HepG2 (cell line): ENCODE measurements around the gene IPMK. TPM values are rescaled to one million over a fixed set of nuclear protein-coding genes. Genes with fewer than 3 reads are reported as not detected.

Source experiments
- ARID5B ChIP-seq: IDR thresholded peaks from 2 replicates; pipeline ENCODE4 v1.4.0; 2020; ENCODE audit warnings: mild to moderate bottlenecking, missing genetic modification reagents
- ATF3 ChIP-seq: sonication (generic); formaldehyde crosslinking; IDR thresholded peaks from 2 replicates; pipeline ENCODE4 v1.4.0; 2020; ENCODE audit warnings: missing genetic modification reagents
- BCL6 ChIP-seq: IDR thresholded peaks from 2 replicates; pipeline ENCODE4 v1.6.1; 2016; ENCODE audit warnings: missing genetic modification reagents, missing compliant biosample characterization
- CREM ChIP-seq, 2 experiments: sonication (generic) in 1 of 2; formaldehyde crosslinking in 1 of 2; IDR thresholded peaks; 2 replicates each; pipeline versions ENCODE4 v1.4.0 to v1.6.1; 2016 to 2020; ENCODE audit warnings: antibody characterized with exemption in 1 of 2, mild to moderate bottlenecking in 1 of 2, missing genetic modification reagents in 1 of 2
- E2F5 ChIP-seq: sonication (generic); formaldehyde crosslinking; conservative IDR thresholded peaks from 2 replicates; pipeline ENCODE4 v1.4.0; 2020; ENCODE audit warnings: missing genetic modification reagents
- FOXK1 ChIP-seq: sonication (generic); formaldehyde crosslinking; IDR thresholded peaks from 2 replicates; pipeline ENCODE4 v1.4.0; 2020; ENCODE audit warnings: low read depth, missing genetic modification reagents, borderline replicate concordance
- JUNB ChIP-seq: sonication (generic); formaldehyde crosslinking; IDR thresholded peaks from 2 replicates; pipeline ENCODE4 v1.8.0; 2022; ENCODE audit warnings: missing genetic modification reagents, mild to moderate bottlenecking, borderline replicate concordance
- NCOA2 ChIP-seq: sonication (generic); formaldehyde crosslinking; IDR thresholded peaks from 2 replicates; pipeline ENCODE4 v1.8.0; 2022; ENCODE audit warnings: inconsistent platforms
- PAXIP1 ChIP-seq: sonication (generic); formaldehyde crosslinking; conservative IDR thresholded peaks from 2 replicates; pipeline ENCODE4 v1.4.0; 2020; ENCODE audit warnings: mild to moderate bottlenecking, missing genetic modification reagents, moderate library complexity
- RARA ChIP-seq: IDR thresholded peaks from 2 replicates; pipeline ENCODE4 v1.6.1; 2016; ENCODE audit warnings: missing genetic modification reagents, missing compliant biosample characterization
- RFX5 ChIP-seq: IDR thresholded peaks from 2 replicates; pipeline ENCODE4 v1.6.1; 2011; ENCODE audit warnings: low read depth, low read length, improper control_type of control experiment
- RXRB ChIP-seq: IDR thresholded peaks from 2 replicates; pipeline ENCODE4 v1.6.1; 2016; ENCODE audit warnings: borderline replicate concordance, missing genetic modification reagents, missing compliant biosample characterization
- SAP130 ChIP-seq: IDR thresholded peaks from 2 replicates; pipeline ENCODE4 v1.6.1; 2016; ENCODE audit warnings: low read depth
- TEAD3 ChIP-seq: optimal IDR thresholded peaks from 2 replicates; pipeline ENCODE3; 2016; ENCODE audit warnings: borderline replicate concordance
- ZFP90 ChIP-seq: sonication (generic); formaldehyde crosslinking; IDR thresholded peaks from 2 replicates; pipeline ENCODE4 v1.8.0; 2022; ENCODE audit warnings: missing genetic modification reagents, mild to moderate bottlenecking, inconsistent platforms, borderline replicate concordance
- polyA plus RNA-seq, 8 experiments: library from polyadenylated mRNA; depleted of rRNA in 3 of 8; stranded (reverse) in 7 of 8; unstranded in 1 of 8; fragments of >200 nt; fragmentation: Illumina TruSeq in 4 of 8; extraction: Trizol in 4 of 8; gene quantifications; 2 replicates each; pipeline versions ENCODE4 v1.2.1 to v1.2.3, GENCODE V29; 2011 to 2016; ENCODE audit warnings: low read depth in 4 of 8, missing spikeins in 1 of 8, mixed read lengths in 1 of 8; ENCODE audit not compliant: insufficient read depth in 1 of 8
- total RNA-seq, 5 experiments: library from RNA; depleted of rRNA; stranded (reverse); fragments of >200 nt; fragmentation: Illumina TruSeq; extraction: Trizol; gene quantifications; 2 replicates each; pipeline ENCODE4 v1.2.3, GENCODE V29; 2016; ENCODE audit warnings: low read depth in 1 of 5
- TF ChIP-seq, protein P1 (sequence below): IDR thresholded peaks from 2 replicates; pipeline ENCODE4 v1.6.1; 2012; ENCODE audit warnings: low read length, improper control_type of control experiment

The IPMK gene
- total and polyA plus RNA-seq, 2 of the 13 experiments (the other 11 are each of a cell fraction or from before 2014, with no cell fraction given): 2.7 to 3.9 TPM

- peak; percentile 87 for TF ChIP-seq ARID5B (CRISPR knock-in tag)
- TF ChIP-seq SAP130 (CRISPR knock-in tag): peak; percentile 61
- TF ChIP-seq NCOA2 (CRISPR knock-in tag): peak; percentile 23; the same call in 1 of the 2 replicates
- TF ChIP-seq RARA (CRISPR knock-in tag): peak; percentile 70
- TF ChIP-seq, protein P1, sequence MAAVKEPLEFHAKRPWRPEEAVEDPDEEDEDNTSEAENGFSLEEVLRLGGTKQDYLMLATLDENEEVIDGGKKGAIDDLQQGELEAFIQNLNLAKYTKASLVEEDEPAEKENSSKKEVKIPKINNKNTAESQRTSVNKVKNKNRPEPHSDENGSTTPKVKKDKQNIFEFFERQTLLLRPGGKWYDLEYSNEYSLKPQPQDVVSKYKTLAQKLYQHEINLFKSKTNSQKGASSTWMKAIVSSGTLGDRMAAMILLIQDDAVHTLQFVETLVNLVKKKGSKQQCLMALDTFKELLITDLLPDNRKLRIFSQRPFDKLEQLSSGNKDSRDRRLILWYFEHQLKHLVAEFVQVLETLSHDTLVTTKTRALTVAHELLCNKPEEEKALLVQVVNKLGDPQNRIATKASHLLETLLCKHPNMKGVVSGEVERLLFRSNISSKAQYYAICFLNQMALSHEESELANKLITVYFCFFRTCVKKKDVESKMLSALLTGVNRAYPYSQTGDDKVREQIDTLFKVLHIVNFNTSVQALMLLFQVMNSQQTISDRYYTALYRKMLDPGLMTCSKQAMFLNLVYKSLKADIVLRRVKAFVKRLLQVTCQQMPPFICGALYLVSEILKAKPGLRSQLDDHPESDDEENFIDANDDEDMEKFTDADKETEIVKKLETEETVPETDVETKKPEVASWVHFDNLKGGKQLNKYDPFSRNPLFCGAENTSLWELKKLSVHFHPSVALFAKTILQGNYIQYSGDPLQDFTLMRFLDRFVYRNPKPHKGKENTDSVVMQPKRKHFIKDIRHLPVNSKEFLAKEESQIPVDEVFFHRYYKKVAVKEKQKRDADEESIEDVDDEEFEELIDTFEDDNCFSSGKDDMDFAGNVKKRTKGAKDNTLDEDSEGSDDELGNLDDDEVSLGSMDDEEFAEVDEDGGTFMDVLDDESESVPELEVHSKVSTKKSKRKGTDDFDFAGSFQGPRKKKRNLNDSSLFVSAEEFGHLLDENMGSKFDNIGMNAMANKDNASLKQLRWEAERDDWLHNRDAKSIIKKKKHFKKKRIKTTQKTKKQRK: no peak
- TF ChIP-seq JUNB (CRISPR knock-in tag): peak; percentile 14; the same call in 1 of the 2 replicates
- TF ChIP-seq BCL6 (CRISPR knock-in tag): peak; percentile 95
- TF ChIP-seq CREM (IDR thresholded peaks at IDR 0.05): peak; percentile 41; the same call in 1 of the 2 replicates
- no peak for TF ChIP-seq CREM (CRISPR knock-in tag; IDR thresholded peaks at IDR 0.05)
- TF ChIP-seq E2F5: no peak
- TF ChIP-seq RFX5: no peak
- 0 out of 2 replicates have a peak, but pooled peaks have one; percentile 13 for TF ChIP-seq PAXIP1
- TF ChIP-seq ATF3 (CRISPR knock-in tag): 0 out of 2 replicates have a peak, but pooled peaks have one; percentile 44
- TF ChIP-seq ZFP90: no peak
- TF ChIP-seq FOXK1 (CRISPR knock-in tag): peak; percentile 40; the same call in 1 of the 2 replicates
- TF ChIP-seq RXRB (CRISPR knock-in tag): 0 out of 2 replicates have a peak, but pooled peaks have one; percentile 23
- peak; percentile 75 for TF ChIP-seq TEAD3 (CRISPR knock-in tag)
Measured at GRCh38 chr10:58237014-58237834, 30.5 kb downstream of the IPMK start (continued).
